Adrenal gland (tissue), 12 donors: Measurements from ENCODE around the gene IMMP2L. TPM values are rescaled to one million over a fixed set of nuclear protein-coding genes. Genes with fewer than 3 reads are reported as not detected.
"Not testable (repeated sequence)": the region's sequence is repeated elsewhere in the genome, so short reads cannot be mapped to it uniquely, and the experiment has no call there.

ENCODE experiments used
- DNase-seq, 7 donors: peaks; one replicate each; pipeline ENCODE4 v3.0.0-alpha.2; 2019 to 2020
- H3K27ac ChIP-seq, 5 donors: fragments of 200-600 bp; sonication (generic) in 4 of 5; 1 replicate in 3 of 5; 2 replicates in 2 of 5; pipeline versions ENCODE4 v1.5.1 to v1.8.0; 2016 to 2020; ENCODE audit warnings: mild to moderate bottlenecking in 1 of 5
- H3K27me3 ChIP-seq: fragments of 200-600 bp; 2 replicates; pipeline ENCODE4 v1.8.0; 2021
- H3K36me3 ChIP-seq, 2 donors: fragments of 200-600 bp; replicated peaks in 1 of 2; 1 replicate in 1 of 2; 2 replicates in 1 of 2; pipeline versions ENCODE4 v1.5.1 to v1.8.0; 2018 to 2022
- H3K4me1 ChIP-seq, 2 donors: fragments of 200-600 bp; replicated peaks in 1 of 2; 1 replicate in 1 of 2; 2 replicates in 1 of 2; pipeline versions ENCODE4 v1.5.1 to v1.8.0; 2018 to 2021
- H3K4me3 ChIP-seq, 4 donors: fragments of 200-600 bp; sonication (generic) in 3 of 4; one replicate each; pipeline ENCODE4 v1.5.1; 2016 to 2018
- H3K9me3 ChIP-seq, 3 donors: fragments of 200-600 bp; sonication (generic) in 1 of 3; replicated peaks in 1 of 3; 1 replicate in 2 of 3; 2 replicates in 1 of 3; pipeline versions ENCODE4 v1.5.1 to v1.8.0; 2016 to 2021
- POLR2A ChIP-seq, 2 donors: fragments of 450-650 bp; IDR thresholded peaks; one replicate each; pipeline ENCODE4 v1.6.1; 2017; ENCODE audit warnings: antibody characterized with exemption in 2 of 2, mild to moderate bottlenecking in 2 of 2, moderate library complexity in 1 of 2
- WGBS, 4 donors: extraction: QIAGEN DNeasy Blood & Tissue Kit in 2 of 4; methylation state at CpG; one replicate each; pipeline versions ENCODE4 v1.1.5 to v1.1.7; 2013 to 2017; 5-methylcytosine and 5-hydroxymethylcytosine counted together
- intact Hi-C, 2 donors: fragments of 100-400 bp; cut with DNase I; formaldehyde crosslinking; loops; one replicate each; pipeline versions ENCODE4 v1.14.1 to v1.15.0; 2022 to 2023
- polyA plus RNA-seq, 3 donors: library from polyadenylated mRNA; stranded (reverse); fragments of 200-250 nt in 2 of 3; fragments of 350-450 nt in 1 of 3; fragmentation: Illumina TruSeq in 1 of 3; extraction: RNeasy Lipid Tissue Mini Kit (QIAGEN cat#74804) in 1 of 3; gene quantifications; one replicate each; pipeline ENCODE4 v1.2.3, GENCODE V29; 2013 to 2014
- total RNA-seq, 9 donors: library from RNA; depleted of rRNA in 4 of 9; stranded (reverse); fragments of >200 nt in 4 of 9; fragments of 120-200 nt in 1 of 9; fragmentation: NEBNext Ultra II Directional in 1 of 9; extraction: Animal tissue kit (Norgen Biotek cat#: 25700) in 1 of 9; gene quantifications; one replicate each; pipeline versions ENCODE4 v1.1.0 to v1.2.4, GENCODE V29; 2013 to 2023
- TF ChIP-seq, protein P1 (sequence below), 6 experiments: fragments of 450-650 bp in 4 of 6; fragments of 200-600 bp in 2 of 6; sonication (generic) in 1 of 6; IDR thresholded peaks; 1 replicate in 5 of 6; 2 replicates in 1 of 6; pipeline versions ENCODE4 v1.5.1 to v1.8.0; 2016 to 2021; ENCODE audit warnings: antibody characterized with exemption in 6 of 6, mild to moderate bottlenecking in 2 of 6, moderate library complexity in 1 of 6
- donor health status: healthy with polysubstance abuse.
- donor health status: Bipolar disorder and iron deficiency.
- donor health status: DM: yes; HTN: yes; CAD: no.
- donor health status: DM: no; HTN: no; CAD: no.
- donor health status: DM: no; HTN: no; CAD: no.
- donor health status: DM: yes; HTN: yes; CAD: no.

The IMMP2L gene
- total and polyA plus RNA-seq, 12 donors, result 13.4 to 34.1 (median 25.3) TPM

DNA sequence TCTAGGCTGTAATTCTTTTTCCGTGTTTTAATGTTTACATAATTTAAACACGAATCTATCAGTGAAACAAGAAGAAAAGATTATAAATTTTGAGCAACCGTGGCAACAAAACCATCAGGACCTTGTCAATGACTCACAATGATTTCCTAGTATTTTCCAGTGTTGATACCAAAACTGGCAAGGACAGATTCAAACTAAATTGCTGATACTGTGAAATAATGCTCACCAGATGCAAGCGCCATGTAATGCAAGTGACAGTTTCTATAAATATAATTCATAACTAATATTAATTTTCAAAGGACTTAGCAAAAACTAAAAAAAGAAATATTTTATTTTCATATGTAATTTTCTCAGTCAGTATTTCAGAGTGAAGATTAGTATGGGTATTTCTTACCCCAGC, 267.8 kb downstream of the IMMP2L start:
- Histone ChIP-seq H3K27ac (no peak overlapping the region), H3K27me3 (no peaks in the 10 kb centered on the region), H3K36me3 (no peaks in the 10 kb centered on the region), H3K4me1 (no peaks in the 10 kb centered on the region), H3K9me3 (no peaks in the 10 kb centered on the region), H3K4me3 (no peak overlapping the region)
- intact Hi-C loops, result no loop called here
- no peak for DNase-seq
- TF ChIP-seq, protein P1, sequence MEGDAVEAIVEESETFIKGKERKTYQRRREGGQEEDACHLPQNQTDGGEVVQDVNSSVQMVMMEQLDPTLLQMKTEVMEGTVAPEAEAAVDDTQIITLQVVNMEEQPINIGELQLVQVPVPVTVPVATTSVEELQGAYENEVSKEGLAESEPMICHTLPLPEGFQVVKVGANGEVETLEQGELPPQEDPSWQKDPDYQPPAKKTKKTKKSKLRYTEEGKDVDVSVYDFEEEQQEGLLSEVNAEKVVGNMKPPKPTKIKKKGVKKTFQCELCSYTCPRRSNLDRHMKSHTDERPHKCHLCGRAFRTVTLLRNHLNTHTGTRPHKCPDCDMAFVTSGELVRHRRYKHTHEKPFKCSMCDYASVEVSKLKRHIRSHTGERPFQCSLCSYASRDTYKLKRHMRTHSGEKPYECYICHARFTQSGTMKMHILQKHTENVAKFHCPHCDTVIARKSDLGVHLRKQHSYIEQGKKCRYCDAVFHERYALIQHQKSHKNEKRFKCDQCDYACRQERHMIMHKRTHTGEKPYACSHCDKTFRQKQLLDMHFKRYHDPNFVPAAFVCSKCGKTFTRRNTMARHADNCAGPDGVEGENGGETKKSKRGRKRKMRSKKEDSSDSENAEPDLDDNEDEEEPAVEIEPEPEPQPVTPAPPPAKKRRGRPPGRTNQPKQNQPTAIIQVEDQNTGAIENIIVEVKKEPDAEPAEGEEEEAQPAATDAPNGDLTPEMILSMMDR (IDR thresholded peaks at IDR 0.05), result no peak
- TF ChIP-seq POLR2A (IDR thresholded peaks at IDR 0.05), result no peak
- WGBS, 4 donors, result 65 to 88% (median 75%) methylated on average over 4 of the region's 4 CpGs

DNA sequence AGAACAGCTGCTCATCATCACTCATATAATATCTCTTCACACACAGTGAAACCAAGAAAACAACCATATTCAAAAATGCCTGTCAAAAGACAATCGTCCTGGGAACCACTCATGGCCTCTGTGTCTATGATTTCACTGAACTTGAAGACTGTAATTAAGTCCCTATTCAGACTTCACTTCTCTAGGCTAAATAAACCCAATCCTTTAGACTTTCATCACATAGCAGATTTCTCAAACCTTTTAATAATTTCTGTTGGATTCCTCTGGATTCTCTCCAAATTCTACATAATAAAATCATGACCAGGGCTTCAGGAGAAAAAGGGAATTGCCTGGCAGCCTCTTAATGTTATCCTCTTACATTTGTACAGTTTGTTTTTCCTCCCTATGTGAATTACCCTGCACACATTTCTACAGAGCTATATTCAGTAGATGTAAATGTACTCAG, 270.2 kb downstream of the IMMP2L start:
- TF ChIP-seq POLR2A (IDR thresholded peaks at IDR 0.05), result no peak
- TF ChIP-seq, protein P1 (IDR thresholded peaks at IDR 0.05), result no peak
- H3K4me3 ChIP-seq, result no peak overlapping the region
- DNase-seq, result no peak
- H3K9me3 ChIP-seq, result no peaks in the 10 kb centered on the region
- H3K27me3 ChIP-seq, result no peaks in the 10 kb centered on the region
- no peaks in the 10 kb centered on the region for H3K36me3 ChIP-seq
- WGBS, 4 donors, result 40 to 57% (median 51%) methylated on average over 1 of the region's 1 CpG
- no peaks in the 10 kb centered on the region for H3K4me1 ChIP-seq
- no peak overlapping the region for H3K27ac ChIP-seq
- intact Hi-C loops, result no loop called here

DNA sequence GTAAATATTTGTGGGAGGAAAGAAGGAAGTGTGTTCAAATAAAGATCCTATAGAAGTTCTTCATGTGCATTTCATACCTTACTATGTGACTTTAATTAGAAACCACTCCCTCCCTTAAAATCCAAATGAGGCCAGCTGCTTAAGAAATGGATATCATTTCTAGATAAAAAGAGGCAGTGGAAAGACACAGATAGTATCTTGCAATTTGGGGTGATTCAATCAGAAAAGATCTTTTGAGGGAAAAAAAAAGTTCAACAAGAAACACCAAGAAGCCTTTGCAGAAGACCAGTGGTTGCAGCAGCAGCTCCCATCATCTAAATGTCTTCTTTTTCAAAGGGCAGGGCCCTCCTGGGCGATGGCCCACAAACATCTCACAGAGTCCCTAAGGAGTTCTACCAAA, 271.3 kb downstream of the IMMP2L start:
- WGBS, 4 donors, result 90 to 100% (median 94%) methylated on average over 1 of the region's 1 CpG

DNA sequence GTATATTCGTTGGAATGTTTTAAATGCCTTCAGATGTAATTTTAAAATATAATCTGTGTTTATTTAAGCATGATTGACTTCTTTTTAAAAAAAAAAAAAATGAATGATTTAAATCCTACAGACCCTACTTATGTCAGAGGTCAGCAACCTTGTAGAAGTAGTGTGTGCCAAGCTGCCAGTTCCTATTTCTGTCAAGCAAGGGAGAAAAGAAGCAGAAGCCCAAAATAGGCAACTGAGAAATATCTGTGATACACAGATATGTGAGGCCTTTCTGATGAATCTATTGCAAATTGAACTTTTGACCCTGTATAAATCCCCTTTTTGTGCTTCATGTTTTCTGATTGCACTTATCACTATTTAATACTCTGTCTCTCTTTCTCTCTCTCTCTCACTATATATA, 271.9 kb downstream of the IMMP2L start:
- no peak for TF ChIP-seq POLR2A (IDR thresholded peaks at IDR 0.05)
- TF ChIP-seq, protein P1 (IDR thresholded peaks at IDR 0.05), result no peak
- H3K9me3 ChIP-seq, result no peaks in the 10 kb centered on the region
- H3K4me1 ChIP-seq, result no peaks in the 10 kb centered on the region
- no peaks in the 10 kb centered on the region for H3K36me3 ChIP-seq
- no peak overlapping the region for H3K4me3 ChIP-seq
- no peak overlapping the region for H3K27ac ChIP-seq
- DNase-seq, result no peak
- intact Hi-C loops, result no loop called here
- 83 to 96% (median 95%) methylated on average over 1 of the region's 1 CpG for WGBS, 4 donors
- H3K27me3 ChIP-seq, result no peaks in the 10 kb centered on the region

More for the DNA sequence above, 271.3 kb downstream of the IMMP2L start:
- no peak overlapping the region for H3K4me3 ChIP-seq
- H3K27me3 ChIP-seq, result no peaks in the 10 kb centered on the region
- H3K36me3 ChIP-seq, result no peaks in the 10 kb centered on the region
- H3K27ac ChIP-seq, result no peak overlapping the region
- intact Hi-C loops, result no loop called here
- no peak for DNase-seq
- H3K4me1 ChIP-seq, result no peaks in the 10 kb centered on the region
- TF ChIP-seq POLR2A (IDR thresholded peaks at IDR 0.05), result no peak
- TF ChIP-seq, protein P1 (IDR thresholded peaks at IDR 0.05), result no peak
- no peaks in the 10 kb centered on the region for H3K9me3 ChIP-seq

DNA sequence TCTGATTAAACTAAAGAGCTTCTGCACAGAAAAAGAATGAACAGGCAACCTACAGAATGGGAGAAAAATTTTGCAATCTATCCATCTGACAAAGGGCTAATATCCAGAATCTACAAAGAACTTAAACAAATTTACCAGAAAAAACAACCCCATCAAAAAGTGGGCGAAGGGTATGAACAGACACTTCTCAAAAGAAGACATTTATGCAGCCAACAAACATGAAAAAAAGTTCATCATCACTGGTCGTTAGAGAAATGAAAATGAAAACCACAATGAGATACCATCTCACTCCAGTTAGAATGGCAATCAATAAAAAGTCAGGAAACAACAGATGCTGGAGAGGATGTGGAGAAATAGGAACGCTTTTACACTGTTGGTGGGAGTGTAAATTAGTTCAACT, 273.9 kb downstream of the IMMP2L start:
- intact Hi-C loops, H3K27ac ChIP-seq, H3K9me3 ChIP-seq, H3K4me3 ChIP-seq, H3K36me3 ChIP-seq, DNase-seq, H3K4me1 ChIP-seq, H3K27me3 ChIP-seq: not testable (repeated sequence)
- WGBS, 4 donors, result 81 to 91% (median 87%) methylated on average over 3 of the region's 3 CpGs
